Gastrocnemius medialis (tissue), 4 donors: ENCODE measurements around the gene RNLS.

Experiments
- POLR2A ChIP-seq, 2 donors: fragments of 450-650 bp; IDR thresholded peaks; one replicate each; pipeline ENCODE4 v1.6.1; 2017; ENCODE audit warnings: antibody characterized with exemption in 2 of 2, mild to moderate bottlenecking in 2 of 2, moderate library complexity in 2 of 2
- TF ChIP-seq, protein P1 (sequence below), 5 experiments: fragments of 450-650 bp in 3 of 5; fragments of 200-600 bp in 2 of 5; sonication (generic) in 2 of 5; IDR thresholded peaks in 4 of 5; conservative IDR thresholded peaks in 1 of 5; 1 replicate in 4 of 5; 2 replicates in 1 of 5; pipeline ENCODE4 v1.5.1; 2016 to 2019; ENCODE audit warnings: antibody characterized with exemption in 5 of 5, mild to moderate bottlenecking in 3 of 5, moderate library complexity in 3 of 5

DNA sequence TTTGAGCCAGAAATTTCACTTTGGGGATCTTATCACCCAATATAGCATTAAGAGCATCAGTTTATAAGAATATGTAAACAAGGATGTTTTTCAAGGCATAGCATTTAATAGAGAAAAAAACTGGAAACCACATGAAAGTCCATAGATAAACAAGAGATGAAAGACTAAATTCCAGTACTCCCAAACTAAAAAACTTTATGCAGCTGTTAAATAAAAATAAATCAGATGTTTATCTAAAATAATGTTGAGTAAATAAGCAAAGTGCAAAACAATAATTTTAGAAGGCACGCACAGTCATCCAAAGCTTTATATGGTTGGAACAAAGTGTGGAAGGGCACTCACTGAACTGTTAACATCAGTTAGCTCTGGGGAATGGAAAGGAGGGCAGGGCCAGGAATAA is 21.0 kb downstream of the RNLS start:
- TF ChIP-seq, protein P1, sequence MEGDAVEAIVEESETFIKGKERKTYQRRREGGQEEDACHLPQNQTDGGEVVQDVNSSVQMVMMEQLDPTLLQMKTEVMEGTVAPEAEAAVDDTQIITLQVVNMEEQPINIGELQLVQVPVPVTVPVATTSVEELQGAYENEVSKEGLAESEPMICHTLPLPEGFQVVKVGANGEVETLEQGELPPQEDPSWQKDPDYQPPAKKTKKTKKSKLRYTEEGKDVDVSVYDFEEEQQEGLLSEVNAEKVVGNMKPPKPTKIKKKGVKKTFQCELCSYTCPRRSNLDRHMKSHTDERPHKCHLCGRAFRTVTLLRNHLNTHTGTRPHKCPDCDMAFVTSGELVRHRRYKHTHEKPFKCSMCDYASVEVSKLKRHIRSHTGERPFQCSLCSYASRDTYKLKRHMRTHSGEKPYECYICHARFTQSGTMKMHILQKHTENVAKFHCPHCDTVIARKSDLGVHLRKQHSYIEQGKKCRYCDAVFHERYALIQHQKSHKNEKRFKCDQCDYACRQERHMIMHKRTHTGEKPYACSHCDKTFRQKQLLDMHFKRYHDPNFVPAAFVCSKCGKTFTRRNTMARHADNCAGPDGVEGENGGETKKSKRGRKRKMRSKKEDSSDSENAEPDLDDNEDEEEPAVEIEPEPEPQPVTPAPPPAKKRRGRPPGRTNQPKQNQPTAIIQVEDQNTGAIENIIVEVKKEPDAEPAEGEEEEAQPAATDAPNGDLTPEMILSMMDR (IDR thresholded peaks at IDR 0.05 in 4 of 5, conservative IDR thresholded peaks at IDR 0.05 in 1 of 5), result no peak
- no peak for TF ChIP-seq POLR2A (IDR thresholded peaks at IDR 0.05)
